Endothelial cell of umbilical vein (primary cell): Measurements from ENCODE around the gene RAB18.

Experiments used
- CTCF ChIP-seq, 2 donors: IDR thresholded peaks; 1 replicate in 1 of 2; 2 replicates in 1 of 2; pipeline ENCODE4 v1.5.1; 2011; ENCODE audit warnings: low read length in 2 of 2, mild to moderate bottlenecking in 2 of 2, moderate library complexity in 2 of 2, control low read depth in 1 of 2, inconsistent platforms in 1 of 2, low read depth in 1 of 2; ENCODE audit not compliant: insufficient read depth in 1 of 2; ENCODE audit errors: extremely low read depth in 1 of 2
- POLR2AphosphoS5 ChIP-seq: IDR thresholded peaks from 2 replicates; pipeline ENCODE4 v1.6.1; 2012; ENCODE audit warnings: low read depth, mild to moderate bottlenecking, control low read depth, low read length, moderate library complexity; ENCODE audit not compliant: insufficient read depth

- TF ChIP-seq CTCF (IDR thresholded peaks at IDR 0.05; ENCODE audit: extremely low read depth in 1 of 2, insufficient read depth in 1 of 2, low read depth in 1 of 2, low read length in 2 of 2): no peak
- TF ChIP-seq POLR2AphosphoS5: no peak
Measured at GRCh38 chr10:27481486-27481885, 22.6 kb upstream of the RAB18 start.
